ENCODE data around the gene ZBED4. TPM values are rescaled to one million over a fixed set of nuclear protein-coding genes. Genes with fewer than 3 reads are reported as not detected.

ZBED4 gene
- total RNA-seq, 1 donor from 2014 or later = 22.7 TPM

GRCh38 chr22:49865156-49865555, 11.5 kb downstream of the ZBED4 start:
- Mint-ChIP-seq H3K27me3 (ENCODE audit: low read depth, unreplicated experiment) (no peaks in the 10 kb centered on the region), H3K36me3 (ENCODE audit: low read depth, unreplicated experiment) (peaks cover 33% of the 10 kb centered on the region), H3K4me1 (ENCODE audit: low read depth, unreplicated experiment) (peaks cover 5% of the 10 kb centered on the region), H3K9me3 (ENCODE audit: unreplicated experiment) (peaks cover 24% of the 10 kb centered on the region), H3K4me3 (ENCODE audit: unreplicated experiment) (no peak overlapping the region), H3K27ac (ENCODE audit: unreplicated experiment) (no peak overlapping the region)
- no peak overlapping the region for H3K27ac ChIP-seq (ENCODE audit: low read depth, low read length)
- no peak for DNase-seq (ENCODE audit: low read depth)
- no peaks in the 10 kb centered on the region for H3K27me3 ChIP-seq (ENCODE audit: insufficient read depth, low read length)
- H2AFZ ChIP-seq (ENCODE audit: low read depth, low read length) = no peak overlapping the region
- H3K36me3 ChIP-seq (ENCODE audit: insufficient read depth, low read length) = no peaks in the 10 kb centered on the region
- peaks cover 91% of the 10 kb centered on the region for H4K20me1 ChIP-seq (ENCODE audit: insufficient read depth, low read length)
- no peak for TF ChIP-seq EZH2 (IDR thresholded peaks at IDR 0.05; ENCODE audit: insufficient read depth, low read length)
- TF ChIP-seq CTCF (IDR thresholded peaks at IDR 0.05; ENCODE audit: insufficient read depth, low read depth, low read length) = no peak
- FAIRE-seq = no peak
- peaks cover 100% of the 10 kb centered on the region for H3K79me2 ChIP-seq (ENCODE audit: insufficient read depth, low read length)
- no peak overlapping the region for H3K4me2 ChIP-seq (ENCODE audit: low read length)
- H3K9me3 ChIP-seq (ENCODE audit: insufficient read depth, low read depth, low read length) = peaks cover 4% of the 10 kb centered on the region
- no peaks in the 10 kb centered on the region for H3K4me1 ChIP-seq (ENCODE audit: insufficient read depth, low read length)
- no peak overlapping the region for H3K9ac ChIP-seq (ENCODE audit: low read length)
- H3K4me3 ChIP-seq (ENCODE audit: insufficient read depth, low read depth, low read length) = no peak overlapping the region

GRCh38 chr22:49866134-49866533, 12.5 kb downstream of the ZBED4 start:
- peaks cover 5% of the 10 kb centered on the region for H3K4me1 Mint-ChIP-seq (ENCODE audit: low read depth, unreplicated experiment)
- Histone ChIP-seq H3K27ac (ENCODE audit: low read depth, low read length) (no peak overlapping the region), H3K4me2 (ENCODE audit: low read length) (no peak overlapping the region), H3K36me3 (ENCODE audit: insufficient read depth, low read length) (no peaks in the 10 kb centered on the region), H3K9ac (ENCODE audit: low read length) (no peak overlapping the region), H4K20me1 (ENCODE audit: insufficient read depth, low read length) (peaks cover 93% of the 10 kb centered on the region), H3K9me3 (ENCODE audit: insufficient read depth, low read depth, low read length) (peaks cover 4% of the 10 kb centered on the region), H3K27me3 (ENCODE audit: insufficient read depth, low read length) (no peaks in the 10 kb centered on the region), H3K79me2 (ENCODE audit: insufficient read depth, low read length) (peaks cover 100% of the 10 kb centered on the region), H2AFZ (ENCODE audit: low read depth, low read length) (no peak overlapping the region), H3K4me1 (ENCODE audit: insufficient read depth, low read length) (no peaks in the 10 kb centered on the region), H3K4me3 (ENCODE audit: insufficient read depth, low read depth, low read length) (no peak overlapping the region)
- peaks cover 38% of the 10 kb centered on the region for H3K36me3 Mint-ChIP-seq (ENCODE audit: low read depth, unreplicated experiment)
- peaks cover 28% of the 10 kb centered on the region for H3K9me3 Mint-ChIP-seq (ENCODE audit: unreplicated experiment)
- DNase-seq (ENCODE audit: low read depth) = no peak
- TF ChIP-seq EZH2 (IDR thresholded peaks at IDR 0.05; ENCODE audit: insufficient read depth, low read length) (no peak), CTCF (IDR thresholded peaks at IDR 0.05; ENCODE audit: insufficient read depth, low read depth, low read length) (no peak)
- H3K4me3 Mint-ChIP-seq (ENCODE audit: unreplicated experiment) = no peak overlapping the region
- no peak overlapping the region for H3K27ac Mint-ChIP-seq (ENCODE audit: unreplicated experiment)
- H3K27me3 Mint-ChIP-seq (ENCODE audit: low read depth, unreplicated experiment) = no peaks in the 10 kb centered on the region
- no peak for FAIRE-seq

GRCh38 chr22:49866646-49867045, 13.0 kb downstream of the ZBED4 start:
- H3K4me2 ChIP-seq (ENCODE audit: low read length) = no peak overlapping the region
- no peak overlapping the region for H3K4me3 ChIP-seq (ENCODE audit: insufficient read depth, low read depth, low read length)
- no peaks in the 10 kb centered on the region for H3K4me1 ChIP-seq (ENCODE audit: insufficient read depth, low read length)

More at GRCh38 chr22:49866646-49867045, 13.0 kb downstream of the ZBED4 start:
- Histone ChIP-seq H3K36me3 (ENCODE audit: insufficient read depth, low read length) (no peaks in the 10 kb centered on the region), H3K79me2 (ENCODE audit: insufficient read depth, low read length) (peaks cover 100% of the 10 kb centered on the region), H3K9me3 (ENCODE audit: insufficient read depth, low read depth, low read length) (peaks cover 4% of the 10 kb centered on the region), H2AFZ (ENCODE audit: low read depth, low read length) (no peak overlapping the region), H3K9ac (ENCODE audit: low read length) (no peak overlapping the region), H3K27ac (ENCODE audit: low read depth, low read length) (no peak overlapping the region), H4K20me1 (ENCODE audit: insufficient read depth, low read length) (peaks cover 92% of the 10 kb centered on the region), H3K27me3 (ENCODE audit: insufficient read depth, low read length) (no peaks in the 10 kb centered on the region)
- no peaks in the 10 kb centered on the region for H3K27me3 Mint-ChIP-seq (ENCODE audit: low read depth, unreplicated experiment)
- H3K27ac Mint-ChIP-seq (ENCODE audit: unreplicated experiment) = no peak overlapping the region
- peaks cover 38% of the 10 kb centered on the region for H3K36me3 Mint-ChIP-seq (ENCODE audit: low read depth, unreplicated experiment)
- TF ChIP-seq EZH2 (IDR thresholded peaks at IDR 0.05; ENCODE audit: insufficient read depth, low read length) (no peak), CTCF (IDR thresholded peaks at IDR 0.05; ENCODE audit: insufficient read depth, low read depth, low read length) (no peak)
- H3K4me3 Mint-ChIP-seq (ENCODE audit: unreplicated experiment) = no peak overlapping the region
- no peak for FAIRE-seq
- H3K9me3 Mint-ChIP-seq (ENCODE audit: unreplicated experiment) = peaks cover 28% of the 10 kb centered on the region
- peaks cover 4% of the 10 kb centered on the region for H3K4me1 Mint-ChIP-seq (ENCODE audit: low read depth, unreplicated experiment)
- DNase-seq (ENCODE audit: low read depth) = no peak

Measured in astrocyte (in vitro differentiated cells and primary cell).